Measurements from ENCODE around the gene CDK4. TPM values are rescaled to one million over a fixed set of nuclear protein-coding genes. Genes with fewer than 3 reads are reported as not detected.

Gene CDK4
- total RNA-seq, 2 experiments from 2014 or later = 84.4 to 104 TPM

DNA sequence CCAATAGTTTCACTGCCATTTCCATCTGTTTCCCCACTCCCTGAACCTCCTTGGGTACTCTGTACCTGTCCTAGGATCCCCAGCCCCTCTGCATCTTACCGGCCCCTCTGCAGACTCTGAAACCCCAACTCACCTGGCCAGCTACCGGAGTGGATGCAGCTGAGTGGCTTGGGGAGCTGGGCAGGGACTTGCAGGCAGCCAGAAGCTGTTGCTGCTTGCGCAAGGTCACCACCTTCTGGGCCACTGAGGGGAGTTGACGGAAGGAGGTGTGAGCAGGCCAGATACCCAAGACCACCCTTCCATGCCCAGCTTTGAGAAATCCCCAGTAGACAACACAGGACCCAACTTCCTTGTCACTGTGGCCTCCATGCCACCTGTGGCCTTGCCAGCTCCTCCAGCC, 19.8 kb downstream of the CDK4 start:
- CTCF ChIA-PET = interaction anchor here (0.5 to 2.9 kb wide), 5 partner anchors 9 to 149 kb away, joined by 3 to 8 read pairs (median 5); partner anchors contain the start of gene OS9
- Mint-ChIP-seq H3K27ac (no peak overlapping the region), H3K27me3 (no peaks in the 10 kb centered on the region), H3K9me3 (no peaks in the 10 kb centered on the region), H3K4me3 (no peak overlapping the region), H3K36me3 (ENCODE audit: low read depth) (peaks cover 79% of the 10 kb centered on the region), H3K4me1 (peaks cover 6% of the 10 kb centered on the region)
- DNase-seq = no peak
- POLR2A ChIA-PET = no interaction called here

DNA sequence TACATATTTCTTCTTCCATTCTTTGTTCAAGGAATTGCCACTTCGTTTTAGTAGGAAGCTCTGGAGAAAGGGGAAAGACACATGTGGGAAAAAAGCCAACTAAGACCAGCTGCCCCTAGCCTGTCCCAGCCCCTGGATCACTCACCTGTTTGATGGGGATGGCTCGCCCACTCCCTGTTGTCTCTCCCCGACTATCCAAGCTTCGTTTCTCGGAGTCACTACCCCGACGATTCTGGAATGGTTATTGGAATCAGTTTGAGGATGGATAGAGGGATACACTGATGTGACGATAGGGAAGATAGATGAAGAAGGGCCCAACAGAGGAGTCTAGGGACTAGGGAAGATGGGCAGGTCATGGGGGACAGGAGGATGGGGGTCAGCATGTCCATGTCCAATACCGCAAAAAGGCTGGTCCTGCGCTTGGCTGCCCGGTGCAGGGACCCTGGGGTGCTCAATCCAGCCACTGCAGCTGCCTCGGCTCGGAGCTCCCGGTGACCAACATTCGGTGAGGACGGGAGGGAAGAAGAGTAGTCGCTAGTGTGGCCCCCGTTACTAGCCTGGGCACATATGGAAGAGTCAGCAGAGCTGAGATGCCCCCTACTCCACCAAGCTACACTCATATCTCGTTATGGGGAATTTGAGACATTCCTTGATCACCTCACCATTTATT, 20.6 kb downstream of the CDK4 start:
- POLR2A ChIA-PET = no interaction called here
- H3K27me3 Mint-ChIP-seq = no peaks in the 10 kb centered on the region
- H3K27ac Mint-ChIP-seq = no peak overlapping the region
- H3K36me3 Mint-ChIP-seq (ENCODE audit: low read depth) = peaks cover 80% of the 10 kb centered on the region
- H3K4me3 Mint-ChIP-seq = no peak overlapping the region
- no peak for DNase-seq
- no peaks in the 10 kb centered on the region for H3K9me3 Mint-ChIP-seq
- CTCF ChIA-PET = interaction anchor here (0.5 to 1.5 kb wide), 2 partner anchors 23 to 38 kb away, joined by 3 read pairs; partner anchors contain the start of gene OS9
- peaks cover 2% of the 10 kb centered on the region for H3K4me1 Mint-ChIP-seq

DNA sequence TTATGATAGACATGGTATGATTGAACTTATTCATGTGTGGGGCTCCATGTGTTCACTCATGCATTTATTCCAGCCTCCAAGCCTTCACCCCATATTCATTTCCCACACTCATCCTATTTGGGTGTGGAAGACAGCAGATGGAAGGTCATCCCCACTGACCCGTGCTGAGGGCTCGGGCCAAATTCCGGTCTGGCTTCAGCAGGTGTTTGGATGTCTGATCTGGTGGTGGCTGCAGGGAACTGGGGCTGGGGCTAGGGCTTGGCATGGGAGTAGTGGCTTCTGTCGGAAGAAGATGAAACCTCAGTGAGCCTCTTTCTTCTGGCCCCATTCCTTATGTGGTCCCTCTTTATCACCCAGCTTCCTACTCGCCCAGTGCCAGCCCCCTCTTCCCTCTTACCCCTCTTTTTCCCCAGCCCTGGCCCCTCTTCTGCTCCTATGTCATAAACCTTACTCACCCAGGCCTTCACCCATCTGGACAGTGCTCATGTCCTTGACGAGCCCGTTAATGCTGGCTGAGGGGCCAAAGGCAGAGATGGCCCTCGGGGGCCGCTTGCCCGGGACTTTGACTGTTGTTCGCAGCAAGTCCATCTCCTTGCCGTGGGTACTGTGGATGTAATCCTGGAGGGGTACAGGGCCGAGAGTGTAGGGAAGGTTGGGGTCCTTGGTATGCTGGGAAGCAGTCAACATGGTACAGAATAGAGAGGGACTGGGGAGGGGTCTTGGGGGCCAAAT, 21.6 kb downstream of the CDK4 start:
- no peak overlapping the region for H3K4me3 Mint-ChIP-seq
- no peaks in the 10 kb centered on the region for H3K27me3 Mint-ChIP-seq
- ChIA-PET POLR2A (no interaction called here), CTCF (interaction anchor here (0.9 to 1.5 kb wide), 2 partner anchors 24 to 37 kb away, joined by 3 read pairs; partner anchors contain the start of gene OS9)
- H3K27ac Mint-ChIP-seq = no peak overlapping the region
- H3K4me1 Mint-ChIP-seq = peaks cover 3% of the 10 kb centered on the region
- no peaks in the 10 kb centered on the region for H3K9me3 Mint-ChIP-seq
- peaks cover 82% of the 10 kb centered on the region for H3K36me3 Mint-ChIP-seq (ENCODE audit: low read depth)
- DNase-seq = no peak

DNA sequence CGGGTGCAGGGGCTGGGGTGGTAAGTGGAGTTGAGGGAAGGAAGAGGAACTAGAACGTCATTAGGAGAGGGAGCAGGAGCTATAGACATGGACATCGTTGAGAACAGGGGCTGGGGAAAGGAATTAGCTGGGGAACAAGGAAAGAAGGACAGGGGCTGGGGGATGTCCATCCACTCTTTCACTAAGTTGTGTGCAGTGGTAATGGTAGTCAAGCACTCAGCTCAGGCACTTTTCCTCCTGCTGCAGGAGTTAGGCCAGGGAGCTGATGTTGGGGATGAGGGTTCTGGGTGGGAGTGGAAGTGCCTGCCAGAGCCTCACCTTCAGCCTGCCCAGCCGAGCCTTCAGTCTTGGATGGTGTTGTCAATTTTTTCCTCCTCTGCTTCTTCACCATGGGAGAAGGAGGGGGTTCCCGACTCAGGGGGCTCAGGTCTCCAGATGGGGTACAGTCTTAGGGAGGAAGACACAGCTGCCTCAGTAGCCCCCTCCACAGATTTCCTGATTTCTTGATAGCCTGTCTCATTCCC, 22.7 kb downstream of the CDK4 start:
- H3K27me3 Mint-ChIP-seq = no peaks in the 10 kb centered on the region
- CTCF ChIA-PET = interaction anchor here (0.7 to 0.9 kb wide), 2 partner anchors 9 to 25 kb away, joined by 3 read pairs; no protein-coding TSS in a partner anchor
- DNase-seq = no peak
- H3K4me1 Mint-ChIP-seq = peaks cover 6% of the 10 kb centered on the region
- no peaks in the 10 kb centered on the region for H3K9me3 Mint-ChIP-seq
- H3K36me3 Mint-ChIP-seq (ENCODE audit: low read depth) = peaks cover 77% of the 10 kb centered on the region
- H3K4me3 Mint-ChIP-seq = no peak overlapping the region
- POLR2A ChIA-PET = no interaction called here
- H3K27ac Mint-ChIP-seq = no peak overlapping the region

DNA sequence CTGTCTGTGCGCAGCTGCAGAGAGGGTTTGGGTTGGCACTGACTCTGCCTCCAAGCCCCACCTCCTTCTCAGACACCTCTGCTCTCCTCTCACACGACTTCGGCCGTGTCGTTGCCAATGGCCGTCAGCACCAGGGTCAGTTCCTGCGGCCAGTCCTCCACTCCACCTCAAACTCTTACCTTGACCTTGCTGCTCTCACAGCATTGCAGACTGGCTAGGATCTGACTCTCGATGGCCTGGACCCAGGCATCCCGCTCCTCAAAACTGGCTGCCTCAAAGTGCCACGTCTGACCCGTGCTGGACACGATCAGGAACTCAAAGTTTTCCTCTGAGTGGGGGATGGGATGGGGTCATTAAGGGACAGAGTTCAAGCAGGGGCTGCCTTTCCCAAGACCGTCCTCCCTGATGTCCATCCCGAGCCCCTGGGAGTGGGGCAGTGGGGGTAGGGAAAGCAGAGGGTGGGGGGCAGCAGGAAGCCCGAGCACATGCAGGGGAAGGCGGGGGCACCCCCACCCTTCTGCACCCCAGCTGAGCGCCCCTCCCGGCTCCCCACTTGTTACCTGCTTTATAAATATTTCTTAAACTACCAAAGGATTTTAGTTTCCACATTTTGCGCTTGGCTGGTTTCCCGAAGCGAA, 24.2 kb downstream of the CDK4 start:
- Mint-ChIP-seq H3K27me3 (no peaks in the 10 kb centered on the region), H3K4me1 (peaks cover 6% of the 10 kb centered on the region), H3K36me3 (ENCODE audit: low read depth) (peaks cover 67% of the 10 kb centered on the region), H3K4me3 (no peak overlapping the region), H3K9me3 (no peaks in the 10 kb centered on the region), H3K27ac (peak overlapping the region; percentile 27)
- CTCF ChIA-PET = interaction anchor here (0.6 to 0.9 kb wide), 3 partner anchors 9 to 145 kb away, joined by 3 to 5 read pairs (median 4); no protein-coding TSS in a partner anchor
- POLR2A ChIA-PET = no interaction called here
- DNase-seq = peak; percentile 5

DNA sequence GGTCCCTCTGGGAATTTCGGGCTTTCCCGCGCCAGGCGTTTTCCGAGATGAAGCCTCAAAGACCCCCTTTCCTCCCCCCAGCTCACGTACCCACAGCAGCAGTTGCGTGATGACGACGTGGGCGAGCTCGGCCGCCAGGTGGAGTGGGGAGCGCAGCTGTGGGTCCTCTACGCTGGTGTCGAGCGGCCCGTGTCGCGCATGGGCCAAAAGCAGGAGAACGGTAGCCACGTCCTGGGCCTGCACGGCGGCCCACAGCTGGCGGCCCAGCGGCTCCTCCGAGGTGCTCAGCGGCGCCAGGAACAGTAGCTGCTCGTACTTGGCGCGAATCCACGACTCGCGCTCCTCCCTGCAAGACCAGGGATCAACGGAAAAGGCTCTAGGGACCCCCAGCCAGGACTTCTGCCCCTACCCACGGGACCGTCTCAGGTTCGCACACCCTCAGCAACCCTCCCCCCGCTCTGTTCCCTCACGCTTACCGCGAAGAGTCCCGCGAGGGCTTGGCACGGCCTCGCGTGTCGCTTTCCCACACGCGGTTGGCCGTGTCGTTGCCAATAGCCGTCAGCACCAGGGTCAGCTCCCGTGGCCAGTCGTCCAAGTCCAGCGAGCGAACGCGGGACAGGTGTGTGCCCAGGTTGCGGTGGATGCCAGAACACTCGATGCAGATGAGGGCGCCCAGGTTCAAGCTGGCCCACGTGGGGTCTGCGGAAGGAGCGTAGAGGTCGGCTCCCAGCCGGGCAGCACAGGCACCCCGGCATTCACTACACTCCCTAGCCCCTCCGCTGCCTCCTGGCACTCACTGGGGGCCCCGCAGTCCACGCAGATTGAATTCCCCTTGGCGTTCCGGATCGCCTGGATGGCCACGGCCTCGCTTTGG, 25.0 kb downstream of the CDK4 start:
- DNase-seq = peak; percentile 5
- POLR2A ChIA-PET = no interaction called here
- Mint-ChIP-seq H3K27me3 (no peaks in the 10 kb centered on the region), H3K9me3 (no peaks in the 10 kb centered on the region), H3K4me3 (no peak overlapping the region), H3K27ac (no peak overlapping the region), H3K36me3 (ENCODE audit: low read depth) (peaks cover 62% of the 10 kb centered on the region), H3K4me1 (peaks cover 6% of the 10 kb centered on the region)
- CTCF ChIA-PET = interaction anchor here (0.5 to 0.9 kb wide), 4 partner anchors 9 to 1033 kb away, joined by 3 to 7 read pairs (median 4); no protein-coding TSS in a partner anchor

DNA sequence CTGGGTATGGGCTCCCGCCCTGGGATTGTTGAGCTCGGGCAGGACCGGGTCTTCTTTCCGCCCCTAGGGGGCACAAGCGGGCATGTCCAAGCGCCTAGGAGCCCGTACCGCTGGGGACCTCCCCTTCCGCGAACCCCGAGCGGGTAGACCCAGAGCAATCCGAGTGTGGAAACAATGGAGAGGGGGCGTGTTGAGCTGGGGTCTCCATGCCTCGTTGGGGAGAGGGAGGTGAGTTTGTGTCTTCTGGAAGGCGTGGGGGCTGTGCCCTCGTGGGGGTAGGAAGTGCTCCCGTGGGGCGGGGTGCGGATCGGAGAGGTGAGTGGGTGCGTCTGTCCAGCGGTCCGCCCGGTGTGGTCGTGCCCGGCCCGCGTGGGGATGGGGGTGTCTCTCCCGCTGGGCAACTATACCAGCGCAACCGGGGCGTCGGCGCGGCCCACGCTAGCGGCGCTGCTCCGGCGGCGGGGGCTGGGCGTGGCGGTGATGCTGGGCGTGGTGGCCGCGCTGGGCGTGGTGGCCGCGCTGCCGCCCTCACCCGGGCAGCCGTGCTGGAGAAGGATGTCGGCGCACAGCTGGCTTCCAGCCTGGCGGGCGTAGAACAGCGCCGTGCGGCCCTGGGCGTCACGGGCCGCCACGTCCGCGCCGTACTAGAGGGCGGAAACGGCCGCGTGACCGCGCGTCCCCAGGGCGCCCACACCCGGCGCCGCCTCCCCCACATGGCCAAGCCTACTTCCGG, 25.8 kb downstream of the CDK4 start:
- H3K4me3 Mint-ChIP-seq = no peak overlapping the region
- CTCF ChIA-PET = interaction anchor here (0.5 to 1.2 kb wide), 2 partner anchors 54 to 1032 kb away, joined by 3 to 7 read pairs; no protein-coding TSS in a partner anchor
- no peak overlapping the region for H3K27ac Mint-ChIP-seq
- peaks cover 6% of the 10 kb centered on the region for H3K4me1 Mint-ChIP-seq
- no peaks in the 10 kb centered on the region for H3K9me3 Mint-ChIP-seq
- no peaks in the 10 kb centered on the region for H3K27me3 Mint-ChIP-seq
- peak; percentile 16 for DNase-seq
- H3K36me3 Mint-ChIP-seq (ENCODE audit: low read depth) = peaks cover 58% of the 10 kb centered on the region
- POLR2A ChIA-PET = interaction anchor here (0.5 to 0.6 kb wide), 2 partner anchors 9 to 112 kb away, joined by 3 read pairs; no protein-coding TSS in a partner anchor

DNA sequence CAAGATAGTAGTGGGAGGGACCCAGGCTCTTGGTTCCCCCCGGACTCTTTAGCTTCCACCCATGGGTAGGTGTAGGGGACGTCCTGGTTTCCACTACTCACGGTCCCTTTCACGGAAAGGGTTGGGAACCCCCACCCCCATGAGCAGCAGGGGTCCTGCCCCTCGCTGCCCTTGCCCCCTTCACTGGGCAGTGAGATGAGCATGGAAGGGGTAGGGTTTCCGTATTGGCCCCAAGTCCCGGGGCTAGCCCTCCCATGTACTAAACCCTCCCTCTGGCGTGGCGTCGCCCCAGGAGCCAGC, 26.3 kb downstream of the CDK4 start:
- H3K36me3 Mint-ChIP-seq (ENCODE audit: low read depth) = peaks cover 57% of the 10 kb centered on the region

DNA sequence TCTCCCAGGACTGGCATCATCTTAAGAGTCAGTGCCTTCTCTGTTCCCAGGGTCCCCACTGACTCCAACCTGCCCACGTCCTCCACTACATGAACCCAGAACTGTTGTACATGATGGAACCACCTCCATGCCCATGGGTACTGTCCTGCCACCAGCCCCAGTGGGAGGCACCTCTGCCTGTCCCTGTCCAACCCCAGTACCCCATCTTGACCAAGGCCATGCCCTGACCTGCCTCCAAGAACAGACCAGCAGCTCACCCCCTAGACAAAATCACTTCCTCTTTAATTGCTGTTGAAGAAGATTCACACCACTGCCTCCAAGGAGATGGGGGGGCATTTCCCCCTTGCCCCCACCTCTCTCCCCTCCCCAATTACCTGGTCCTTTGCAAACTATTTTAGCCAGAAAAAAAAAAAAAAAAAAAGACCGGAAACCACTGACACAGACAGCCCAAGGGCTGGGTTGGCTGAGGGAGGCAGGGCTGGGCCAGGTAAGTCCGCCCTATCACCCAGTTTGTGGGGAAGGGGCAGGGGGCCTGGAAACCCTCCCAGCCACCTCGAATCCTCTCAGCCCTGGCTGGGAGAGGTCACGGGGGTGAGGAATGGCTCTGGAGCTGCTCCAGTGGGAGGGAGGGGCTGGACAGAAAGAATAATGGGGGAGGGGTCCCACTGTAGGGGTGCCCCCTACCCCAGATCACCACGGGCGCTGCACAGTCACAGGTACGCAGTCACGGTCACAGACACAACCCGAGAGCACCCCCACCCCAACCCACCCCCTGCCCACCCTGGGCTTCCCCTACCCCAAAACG, 27.0 kb downstream of the CDK4 start:
- Mint-ChIP-seq H3K27ac (no peak overlapping the region), H3K4me3 (no peak overlapping the region), H3K27me3 (no peaks in the 10 kb centered on the region), H3K9me3 (no peaks in the 10 kb centered on the region), H3K4me1 (peaks cover 6% of the 10 kb centered on the region), H3K36me3 (ENCODE audit: low read depth) (peaks cover 51% of the 10 kb centered on the region)
- peak; percentile 4 for DNase-seq
- CTCF ChIA-PET = interaction anchor here (1.2 kb wide), 1 partner anchor 55 kb away, joined by 3 read pairs; no protein-coding TSS in a partner anchor
- POLR2A ChIA-PET = no interaction called here

More for the DNA sequence above, 26.3 kb downstream of the CDK4 start:
- H3K27ac Mint-ChIP-seq = no peak overlapping the region
- ChIA-PET CTCF (interaction anchor here (1.2 kb wide), 1 partner anchor 54 kb away, joined by 3 read pairs; no protein-coding TSS in a partner anchor), POLR2A (no interaction called here)
- H3K9me3 Mint-ChIP-seq = no peaks in the 10 kb centered on the region
- no peak overlapping the region for H3K4me3 Mint-ChIP-seq
- H3K27me3 Mint-ChIP-seq = no peaks in the 10 kb centered on the region
- peak; percentile 5 for DNase-seq
- H3K4me1 Mint-ChIP-seq = peaks cover 6% of the 10 kb centered on the region

DNA sequence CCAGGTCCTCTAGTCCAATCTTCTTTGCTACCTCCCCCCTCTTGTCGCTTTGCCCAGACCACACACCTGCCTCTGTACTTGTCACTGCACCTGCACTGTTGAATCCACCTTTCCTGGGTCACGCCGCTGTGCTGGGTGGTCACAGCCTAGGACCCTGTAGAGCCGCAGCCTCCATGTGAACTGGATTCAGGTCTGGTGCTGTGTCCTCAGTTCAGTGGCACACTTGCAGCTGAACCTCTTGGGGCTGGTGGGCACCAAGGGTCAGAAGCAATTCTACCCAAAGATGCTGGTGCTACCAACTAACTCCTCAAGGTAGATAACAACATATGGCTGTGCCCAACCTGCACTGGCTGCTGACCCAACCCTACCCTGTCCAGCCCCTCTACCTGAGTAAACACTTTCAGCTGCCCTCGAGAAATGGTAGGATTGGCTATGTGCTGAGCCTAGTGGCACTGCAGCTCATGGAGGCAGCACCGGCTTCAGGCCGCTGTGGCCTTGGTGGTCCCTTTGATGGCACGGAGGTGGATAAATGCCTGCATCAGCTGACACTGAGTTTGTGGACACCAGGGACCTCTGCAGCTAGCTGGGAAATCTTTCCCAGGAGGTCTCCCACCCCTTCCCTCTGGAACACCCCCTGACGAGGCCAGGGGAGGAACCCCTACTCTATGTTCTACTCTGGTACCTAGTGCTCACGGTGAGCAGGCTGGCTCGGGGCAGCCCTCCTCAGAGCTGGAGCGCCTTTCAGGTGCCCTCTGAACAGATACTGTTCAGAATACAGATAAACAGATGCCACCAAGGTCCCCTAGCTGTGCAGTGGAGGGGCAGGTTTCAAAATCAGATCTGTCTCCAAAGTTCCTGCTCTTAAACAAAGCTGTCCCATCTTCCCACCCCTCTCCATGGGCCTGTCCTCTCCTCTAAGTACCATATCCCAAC, 27.8 kb downstream of the CDK4 start:
- Mint-ChIP-seq H3K27ac (no peak overlapping the region), H3K36me3 (ENCODE audit: low read depth) (peaks cover 50% of the 10 kb centered on the region)

More for the DNA sequence above, 27.8 kb downstream of the CDK4 start:
- Mint-ChIP-seq H3K4me3 (no peak overlapping the region), H3K4me1 (peaks cover 6% of the 10 kb centered on the region), H3K9me3 (no peaks in the 10 kb centered on the region), H3K27me3 (no peaks in the 10 kb centered on the region)
- DNase-seq = peak; percentile 5
- ChIA-PET POLR2A (no interaction called here), CTCF (no interaction called here)
